ENCODE measurements around the gene TUBB8.
"Not testable (repeated sequence)": the region's sequence is repeated elsewhere in the genome, so short reads cannot be mapped to it uniquely, and the experiment has no call there.

GRCh38 chr10:10261-10971, 38.7 kb downstream of the TUBB8 start:
- not testable (repeated sequence) for TF ChIP-seq POLR2A (IDR thresholded peaks at IDR 0.05; ENCODE audit: low read length); CTCF (IDR thresholded peaks at IDR 0.05); RAD21 (conservative IDR thresholded peaks at IDR 0.05 in 1 of 2, IDR thresholded peaks at IDR 0.05 in 1 of 2); EHF (CRISPR knock-in tag; IDR thresholded peaks at IDR 0.05); ELK1 (IDR thresholded peaks at IDR 0.05; ENCODE audit: low read depth, low read length); KDM1A (IDR thresholded peaks at IDR 0.05; ENCODE audit: low read depth); SMC3 (IDR thresholded peaks at IDR 0.05); BCL3 (IDR thresholded peaks at IDR 0.05); POLR2AphosphoS2 (conservative IDR thresholded peaks at IDR 0.05; ENCODE audit: low read length); ATOH8 (CRISPR knock-in tag; IDR thresholded peaks at IDR 0.05; ENCODE audit: low read depth); FOSB (CRISPR knock-in tag; IDR thresholded peaks at IDR 0.05)

Measured in A549 (cell line).